ENCODE measurements around the gene LRRC8D. TPM values are rescaled to one million over a fixed set of nuclear protein-coding genes. Genes with fewer than 3 reads are reported as not detected.
A peak's percentile ranks its signal among the peaks of the same experiment; 100 is the strongest.

The LRRC8D gene
- total and polyA plus RNA-seq, 8 donors, result 14.3 to 23.6 (median 17.0) TPM

- intact Hi-C loops (cut with DNase I), result no loop called here
Observed at GRCh38 chr1:89939059-89939570, 118.3 kb downstream of the LRRC8D start.

GRCh38 chr1:89939693-89940438 is 119.0 kb downstream of the LRRC8D start:
- Histone ChIP-seq H3K9me3 (no peaks in the 10 kb centered on the region), H3K27ac (no peak overlapping the region), H3K36me3 (peaks cover 0 to 7% of the 10 kb centered on the region in 2 donors), H3K4me1 (peaks cover 0 to 9% of the 10 kb centered on the region in 2 donors), H3K4me3 (no peak overlapping the region), H3K27me3 (no peaks in the 10 kb centered on the region)
- intact Hi-C loops (cut with DNase I), result no loop called here
- ATAC-seq (no peak), DNase-seq (no peak)
- TF ChIP-seq, protein P1, sequence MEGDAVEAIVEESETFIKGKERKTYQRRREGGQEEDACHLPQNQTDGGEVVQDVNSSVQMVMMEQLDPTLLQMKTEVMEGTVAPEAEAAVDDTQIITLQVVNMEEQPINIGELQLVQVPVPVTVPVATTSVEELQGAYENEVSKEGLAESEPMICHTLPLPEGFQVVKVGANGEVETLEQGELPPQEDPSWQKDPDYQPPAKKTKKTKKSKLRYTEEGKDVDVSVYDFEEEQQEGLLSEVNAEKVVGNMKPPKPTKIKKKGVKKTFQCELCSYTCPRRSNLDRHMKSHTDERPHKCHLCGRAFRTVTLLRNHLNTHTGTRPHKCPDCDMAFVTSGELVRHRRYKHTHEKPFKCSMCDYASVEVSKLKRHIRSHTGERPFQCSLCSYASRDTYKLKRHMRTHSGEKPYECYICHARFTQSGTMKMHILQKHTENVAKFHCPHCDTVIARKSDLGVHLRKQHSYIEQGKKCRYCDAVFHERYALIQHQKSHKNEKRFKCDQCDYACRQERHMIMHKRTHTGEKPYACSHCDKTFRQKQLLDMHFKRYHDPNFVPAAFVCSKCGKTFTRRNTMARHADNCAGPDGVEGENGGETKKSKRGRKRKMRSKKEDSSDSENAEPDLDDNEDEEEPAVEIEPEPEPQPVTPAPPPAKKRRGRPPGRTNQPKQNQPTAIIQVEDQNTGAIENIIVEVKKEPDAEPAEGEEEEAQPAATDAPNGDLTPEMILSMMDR (IDR thresholded peaks at IDR 0.05), result no peak

More at GRCh38 chr1:89939059-89939570, 118.3 kb downstream of the LRRC8D start:
- Histone ChIP-seq H3K4me1 (peaks cover 0 to 9% of the 10 kb centered on the region in 2 donors), H3K4me3 (no peak overlapping the region), H3K9me3 (no peaks in the 10 kb centered on the region), H3K36me3 (peaks cover 0 to 14% of the 10 kb centered on the region in 2 donors), H3K27me3 (no peaks in the 10 kb centered on the region), H3K27ac (no peak overlapping the region)
- DNase-seq (no peak), ATAC-seq (peak; percentile 74)
- TF ChIP-seq, protein P1 (IDR thresholded peaks at IDR 0.05), result no peak

- no peak overlapping the region for H3K27ac ChIP-seq
- ATAC-seq (no peak), DNase-seq (no peak)
- TF ChIP-seq, protein P1 (IDR thresholded peaks at IDR 0.05), result no peak
- intact Hi-C loops (cut with DNase I), result no loop called here
- H3K9me3 ChIP-seq, result no peaks in the 10 kb centered on the region
- no peak overlapping the region for H3K4me3 ChIP-seq
- no peaks in the 10 kb centered on the region for H3K27me3 ChIP-seq
- no peaks in the 10 kb centered on the region for H3K36me3 ChIP-seq
- H3K4me1 ChIP-seq, result peaks cover 0 to 9% of the 10 kb centered on the region in 2 donors
Observed at GRCh38 chr1:89941110-89941766, 120.4 kb downstream of the LRRC8D start.

- H3K9me3 ChIP-seq, result no peaks in the 10 kb centered on the region
- H3K27me3 ChIP-seq, result no peaks in the 10 kb centered on the region
- DNase-seq (no peak), ATAC-seq (no peak)
- no peak overlapping the region for H3K4me3 ChIP-seq
- no peaks in the 10 kb centered on the region for H3K36me3 ChIP-seq
- intact Hi-C loops (cut with DNase I), result no loop called here
- H3K27ac ChIP-seq, result peak overlapping the region in 1 of 2 donors; percentile 70
- peaks cover 0 to 9% of the 10 kb centered on the region in 2 donors for H3K4me1 ChIP-seq
- TF ChIP-seq, protein P1 (IDR thresholded peaks at IDR 0.05), result no peak
Observed at GRCh38 chr1:89942014-89942413, 121.2 kb downstream of the LRRC8D start.
